Colonic mucosa (tissue), 4 donors: Measurements from ENCODE around the gene ITPR3. TPM values are rescaled to one million over a fixed set of nuclear protein-coding genes. Genes with fewer than 3 reads are reported as not detected.

ENCODE experiments used
- DNase-seq: peaks from one replicate; pipeline ENCODE4 v3.0.0-alpha.2; 2020
- H3K27ac ChIP-seq: fragments of 200-600 bp; one replicate; pipeline ENCODE4 v1.8.0; 2021
- H3K27me3 ChIP-seq: fragments of 200-600 bp; one replicate; pipeline ENCODE4 v1.8.0; 2021
- H3K36me3 ChIP-seq: fragments of 200-600 bp; one replicate; pipeline ENCODE4 v1.8.0; 2021
- H3K4me1 ChIP-seq: fragments of 200-600 bp; one replicate; pipeline ENCODE4 v1.8.0; 2021; ENCODE audit warnings: mild to moderate bottlenecking
- H3K4me3 ChIP-seq: fragments of 200-600 bp; one replicate; pipeline ENCODE4 v1.8.0; 2021
- H3K9ac ChIP-seq, 2 donors: one replicate each; pipeline ENCODE4 v1.7.0; 2013; ENCODE audit warnings: control low read depth in 2 of 2, low read depth in 2 of 2, low read length in 2 of 2
- H3K9me3 ChIP-seq: fragments of 200-600 bp; one replicate; pipeline ENCODE4 v1.8.0; 2021
- intact Hi-C: fragments of 100-400 bp; cut with DNase I; formaldehyde crosslinking; loops from one replicate; pipeline ENCODE4 v1.14.1; 2022
- total RNA-seq, 2 donors: library from RNA; stranded (reverse); fragmentation: NEBNext Ultra II Directional in 1 of 2; extraction: Animal tissue kit (Norgen Biotek cat#: 25700) in 1 of 2; gene quantifications; one replicate each; pipeline ENCODE4 v1.2.1, GENCODE V29; 2021
- TF ChIP-seq, protein P1 (sequence below): fragments of 200-600 bp; IDR thresholded peaks from one replicate; pipeline ENCODE4 v1.8.0; 2022; ENCODE audit warnings: antibody characterized with exemption, mild to moderate bottlenecking
- donor health status: healthy.
- donor health status: DM: no; HTN: no; CAD: no.
- donor health status: DM: no; HTN: no; CAD: no.

ITPR3 gene
- total RNA-seq, 2 donors from 2014 or later: 86.2 to 119 TPM

DNA sequence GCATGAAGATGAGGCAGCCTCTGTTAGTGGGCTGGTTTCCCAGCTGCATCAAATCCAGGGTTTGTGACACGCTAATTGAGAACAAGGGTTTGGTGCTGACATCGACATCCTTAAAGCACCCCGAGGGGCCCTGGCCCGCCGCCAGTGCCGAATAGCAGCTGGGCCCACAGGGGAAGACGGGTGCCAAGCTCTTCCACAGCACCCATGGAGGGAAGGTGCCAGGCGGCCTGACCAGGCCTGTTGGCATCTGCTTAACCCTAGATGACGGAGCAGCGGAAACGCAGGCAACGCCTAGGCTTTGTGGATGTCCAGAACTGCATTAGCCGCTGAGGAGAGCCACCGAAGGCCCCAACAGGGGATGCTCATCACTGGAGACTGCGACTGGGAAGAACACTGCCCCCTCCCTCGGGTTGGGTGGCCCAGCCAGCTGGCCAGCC is 74.3 kb downstream of the ITPR3 start:
- TF ChIP-seq, protein P1, sequence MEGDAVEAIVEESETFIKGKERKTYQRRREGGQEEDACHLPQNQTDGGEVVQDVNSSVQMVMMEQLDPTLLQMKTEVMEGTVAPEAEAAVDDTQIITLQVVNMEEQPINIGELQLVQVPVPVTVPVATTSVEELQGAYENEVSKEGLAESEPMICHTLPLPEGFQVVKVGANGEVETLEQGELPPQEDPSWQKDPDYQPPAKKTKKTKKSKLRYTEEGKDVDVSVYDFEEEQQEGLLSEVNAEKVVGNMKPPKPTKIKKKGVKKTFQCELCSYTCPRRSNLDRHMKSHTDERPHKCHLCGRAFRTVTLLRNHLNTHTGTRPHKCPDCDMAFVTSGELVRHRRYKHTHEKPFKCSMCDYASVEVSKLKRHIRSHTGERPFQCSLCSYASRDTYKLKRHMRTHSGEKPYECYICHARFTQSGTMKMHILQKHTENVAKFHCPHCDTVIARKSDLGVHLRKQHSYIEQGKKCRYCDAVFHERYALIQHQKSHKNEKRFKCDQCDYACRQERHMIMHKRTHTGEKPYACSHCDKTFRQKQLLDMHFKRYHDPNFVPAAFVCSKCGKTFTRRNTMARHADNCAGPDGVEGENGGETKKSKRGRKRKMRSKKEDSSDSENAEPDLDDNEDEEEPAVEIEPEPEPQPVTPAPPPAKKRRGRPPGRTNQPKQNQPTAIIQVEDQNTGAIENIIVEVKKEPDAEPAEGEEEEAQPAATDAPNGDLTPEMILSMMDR: no peak
- Histone ChIP-seq H3K9me3 (no peaks in the 10 kb centered on the region), H3K9ac (no peak overlapping the region), H3K36me3 (peaks cover 13% of the 10 kb centered on the region), H3K4me3 (no peak overlapping the region), H3K27ac (no peak overlapping the region), H3K4me1 (no peaks in the 10 kb centered on the region), H3K27me3 (no peaks in the 10 kb centered on the region)
- intact Hi-C loops: no loop called here
- no peak for DNase-seq

DNA sequence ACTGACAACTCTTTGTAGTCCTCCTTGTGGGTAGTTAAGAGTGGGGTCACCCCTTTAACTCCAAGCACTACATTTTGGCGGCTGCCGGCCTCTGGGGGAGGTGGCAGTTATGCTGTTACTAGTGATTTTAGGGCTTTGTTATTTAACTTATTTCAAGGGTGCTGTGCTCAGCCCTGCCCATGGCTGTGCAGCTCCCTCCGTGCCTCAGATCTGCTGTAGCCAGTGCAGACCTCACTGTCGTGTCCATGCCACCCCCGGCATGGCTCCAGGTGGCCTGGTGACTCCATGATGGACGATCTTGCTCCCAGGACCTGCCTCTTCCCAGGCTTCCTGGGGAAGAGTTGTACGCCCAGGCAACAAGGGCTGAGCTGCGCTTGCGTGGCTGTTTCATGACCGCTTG is 75.0 kb downstream of the ITPR3 start:
- no peaks in the 10 kb centered on the region for H3K9me3 ChIP-seq
- no peak for DNase-seq
- TF ChIP-seq, protein P1: no peak
- no peak overlapping the region for H3K4me3 ChIP-seq
- H3K4me1 ChIP-seq: no peaks in the 10 kb centered on the region
- no peaks in the 10 kb centered on the region for H3K27me3 ChIP-seq
- H3K9ac ChIP-seq: no peak overlapping the region
- H3K36me3 ChIP-seq: peaks cover 13% of the 10 kb centered on the region
- peak overlapping the region; percentile 4 for H3K27ac ChIP-seq
- intact Hi-C loops: no loop called here

DNA sequence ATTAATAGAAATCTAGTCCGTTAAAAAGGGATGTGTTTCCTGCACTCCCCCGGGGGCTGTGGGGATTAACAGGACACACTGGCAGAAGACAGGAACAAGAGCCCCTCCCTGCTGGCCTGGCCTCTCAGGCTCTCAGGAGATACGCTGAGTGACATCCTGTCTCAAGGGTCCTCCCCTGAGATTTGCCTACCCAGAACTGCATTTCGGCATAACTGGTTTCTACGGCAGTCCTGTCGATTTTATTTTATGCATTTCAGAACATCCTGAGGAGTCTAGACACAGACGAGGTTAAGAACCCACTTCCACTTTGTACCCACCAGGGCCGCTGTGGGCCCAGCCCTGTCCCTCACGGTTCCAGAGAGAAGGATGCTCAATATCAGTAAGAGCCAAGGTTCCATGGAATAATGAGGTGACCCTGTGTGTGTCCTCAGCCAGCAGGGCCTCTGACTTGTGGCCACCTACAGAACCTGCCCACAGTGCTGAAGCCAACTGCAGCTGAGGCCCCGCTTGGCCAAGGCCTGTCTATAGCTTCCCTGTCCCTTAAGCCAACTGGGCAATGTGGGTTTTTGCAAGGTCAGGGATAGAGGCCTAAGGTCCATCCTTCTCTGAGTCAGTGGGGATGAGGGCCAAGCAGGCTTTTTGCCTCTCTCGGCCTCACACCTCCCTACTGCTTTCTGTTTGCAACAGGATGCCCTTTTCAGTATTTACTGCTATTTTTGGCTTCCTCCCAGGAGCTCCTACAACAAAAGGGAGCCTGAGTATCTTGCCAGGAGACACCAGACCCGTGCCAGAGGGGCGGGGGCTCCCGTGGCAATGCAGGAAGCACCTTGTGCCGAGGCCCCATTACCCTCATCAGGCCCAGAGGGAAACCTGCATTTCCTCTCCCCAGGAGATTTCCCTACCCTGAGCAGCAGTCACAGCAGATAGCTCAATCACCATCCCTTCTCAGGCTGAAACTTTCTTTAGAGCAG is 75.7 kb downstream of the ITPR3 start:
- intact Hi-C loops: no loop called here
- H3K27ac ChIP-seq: peak overlapping the region; percentile 4
- DNase-seq: no peak

DNA sequence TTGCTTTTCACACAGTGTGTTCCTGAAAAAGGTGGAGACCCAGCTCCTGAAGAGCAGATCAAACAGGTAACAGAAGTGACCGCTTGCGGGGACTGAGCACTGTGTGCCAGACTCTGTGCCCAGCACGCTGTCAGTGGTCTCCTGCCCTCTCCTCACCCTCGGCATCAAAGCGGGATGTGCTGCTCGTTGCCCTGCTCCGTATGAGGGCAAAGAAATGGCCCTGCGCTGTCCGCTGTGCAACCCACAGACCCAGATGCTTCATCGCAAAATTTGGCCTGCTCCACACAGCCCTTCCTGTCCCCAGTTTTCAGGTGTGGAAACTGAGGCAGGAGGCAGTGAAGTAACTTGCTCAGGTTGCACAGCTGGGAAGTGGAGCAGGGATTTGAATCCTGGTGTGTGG is 76.7 kb downstream of the ITPR3 start:
- intact Hi-C loops: no loop called here
- no peak overlapping the region for H3K27ac ChIP-seq
- H3K9me3 ChIP-seq: no peaks in the 10 kb centered on the region
- H3K27me3 ChIP-seq: no peaks in the 10 kb centered on the region
- no peak overlapping the region for H3K4me3 ChIP-seq
- TF ChIP-seq, protein P1: no peak
- DNase-seq: no peak
- no peak overlapping the region for H3K9ac ChIP-seq
- peaks cover 7% of the 10 kb centered on the region for H3K36me3 ChIP-seq
- no peaks in the 10 kb centered on the region for H3K4me1 ChIP-seq

More for the DNA sequence above, 75.7 kb downstream of the ITPR3 start:
- no peaks in the 10 kb centered on the region for H3K27me3 ChIP-seq
- no peaks in the 10 kb centered on the region for H3K4me1 ChIP-seq
- no peaks in the 10 kb centered on the region for H3K9me3 ChIP-seq
- no peak overlapping the region for H3K4me3 ChIP-seq
- TF ChIP-seq, protein P1: no peak
- peak overlapping the region in 1 of 2 donors; percentile 8 for H3K9ac ChIP-seq
- H3K36me3 ChIP-seq: peaks cover 8% of the 10 kb centered on the region

DNA sequence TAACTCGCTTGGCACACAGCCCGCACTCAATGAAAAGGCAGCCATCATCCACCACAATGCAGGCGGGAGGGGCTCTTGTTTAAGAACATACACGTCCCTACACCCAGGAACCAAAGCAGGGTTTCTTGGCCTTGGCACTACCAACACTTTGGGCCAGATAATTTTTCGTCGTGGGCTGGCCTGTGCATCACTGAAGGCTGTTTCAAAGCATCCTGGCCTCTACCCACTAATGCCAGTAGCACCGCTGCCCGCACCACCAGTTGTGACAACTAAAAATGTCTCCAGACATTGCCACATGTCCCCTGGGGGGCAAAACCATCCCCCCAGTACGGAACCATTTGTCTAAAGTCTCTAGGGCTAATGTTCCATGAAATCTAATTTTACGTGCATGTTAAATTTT is 77.4 kb downstream of the ITPR3 start:
- no peaks in the 10 kb centered on the region for H3K9me3 ChIP-seq
- no peaks in the 10 kb centered on the region for H3K4me1 ChIP-seq
- H3K9ac ChIP-seq: no peak overlapping the region
- DNase-seq: no peak
- intact Hi-C loops: no loop called here
- peaks cover 7% of the 10 kb centered on the region for H3K36me3 ChIP-seq
- H3K27me3 ChIP-seq: no peaks in the 10 kb centered on the region
- TF ChIP-seq, protein P1: no peak
- H3K27ac ChIP-seq: no peak overlapping the region
- no peak overlapping the region for H3K4me3 ChIP-seq
